Activated CD8-positive, alpha-beta T cell treated with anti-CD3 and anti-CD28 coated beads for 36 hours (primary cell): ENCODE measurements around the gene CPA1. TPM values are rescaled to one million over a fixed set of nuclear protein-coding genes. Genes with fewer than 3 reads are reported as not detected.
A peak's percentile ranks its signal among the peaks of the same experiment; 100 is the strongest.

Experiments
- ATAC-seq: fragments of 200-7000 bp; cut with Tn5 transposase; one replicate; pipeline ENCODE4 v1.10.0; 2021; ENCODE audit warnings: mild to moderate bottlenecking, moderate library complexity
- CTCF ChIA-PET: fragments of 350-600 bp; sonication (Branson Sonifier 250); formaldehyde crosslinking; loops from one replicate; lab custom pipeline; 2021; ENCODE audit warnings: antibody characterized with exemption; lab: Charles Lee
- POLR2A ChIA-PET: fragments of 350-600 bp; sonication (Branson Sonifier 250); formaldehyde crosslinking; loops from one replicate; lab custom pipeline; 2021; ENCODE audit warnings: antibody characterized with exemption; lab: Charles Lee
- DNase-seq: peaks from one replicate; pipeline ENCODE4 v3.0.0-alpha.2; 2020
- H3K27ac Mint-ChIP-seq: one replicate; pipeline ENCODE4 v1.8.0; 2021; ENCODE audit warnings: mild to moderate bottlenecking, mixed read lengths
- H3K27me3 Mint-ChIP-seq: one replicate; pipeline ENCODE4 v1.8.0; 2021; ENCODE audit warnings: mixed read lengths
- H3K36me3 Mint-ChIP-seq: one replicate; pipeline ENCODE4 v1.8.0; 2021; ENCODE audit warnings: low read depth, mixed read lengths
- H3K4me1 Mint-ChIP-seq: one replicate; pipeline ENCODE4 v1.8.0; 2021; ENCODE audit warnings: low read depth, mixed read lengths
- H3K4me3 Mint-ChIP-seq: one replicate; pipeline ENCODE4 v1.8.0; 2021; ENCODE audit warnings: mild to moderate bottlenecking, moderate library complexity, mixed read lengths
- H3K9me3 Mint-ChIP-seq: one replicate; pipeline ENCODE4 v1.8.0; 2021; ENCODE audit warnings: mixed read lengths
- intact Hi-C: fragments of 100-400 bp; cut with micrococcal nuclease; formaldehyde crosslinking; loops from one replicate; pipeline ENCODE4 v1.10.0; 2022
- total RNA-seq, 2 experiments: library from RNA; stranded (reverse); gene quantifications; one replicate each; pipeline ENCODE4 v1.2.3, GENCODE V29; 2021
- TF ChIP-seq, protein P1 (sequence below): fragments of 200-600 bp; IDR thresholded peaks from one replicate; pipeline ENCODE4 v1.8.0; 2022; ENCODE audit warnings: antibody characterized with exemption, mild to moderate bottlenecking

Gene CPA1
- total RNA-seq, 2 experiments from 2014 or later = not detected

DNA sequence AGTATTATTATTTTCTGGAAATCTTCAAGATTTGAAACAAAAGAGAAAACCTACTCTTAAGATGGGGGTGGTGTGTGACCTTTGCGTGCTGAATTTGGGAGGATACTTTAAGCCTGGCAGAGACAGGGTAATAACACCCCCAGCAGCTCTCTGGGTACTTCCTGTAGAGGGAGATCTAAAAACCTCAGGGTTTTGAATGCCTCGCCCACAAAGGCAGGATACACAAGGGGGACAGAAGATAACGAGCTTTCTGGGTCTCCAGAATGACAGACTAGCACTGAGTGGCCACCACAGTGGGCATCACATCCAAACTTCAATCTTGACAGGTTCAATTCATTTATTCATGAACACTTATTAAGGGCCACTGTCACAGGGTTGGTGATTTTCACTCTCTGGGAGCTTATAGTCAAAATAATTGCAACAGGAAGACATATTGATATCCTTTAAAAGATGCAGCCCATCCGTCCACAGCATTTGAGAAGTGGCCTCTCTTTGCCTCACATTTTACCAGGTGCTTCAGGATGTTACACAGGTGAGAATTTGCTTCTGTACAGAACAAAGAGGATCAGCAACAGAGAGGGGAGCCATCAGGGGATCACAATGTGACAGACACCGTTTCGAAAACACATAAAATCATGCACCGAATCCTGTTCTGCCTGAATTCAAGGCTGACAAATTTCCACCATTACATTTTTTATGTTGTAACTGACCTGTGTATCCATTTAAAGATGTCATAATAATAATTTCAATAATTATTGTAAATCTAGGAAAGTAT lies 14.3 kb downstream of the CPA1 start:
- DNase-seq (peak; percentile 75), ATAC-seq (peak; percentile 98)
- TF ChIP-seq, protein P1, sequence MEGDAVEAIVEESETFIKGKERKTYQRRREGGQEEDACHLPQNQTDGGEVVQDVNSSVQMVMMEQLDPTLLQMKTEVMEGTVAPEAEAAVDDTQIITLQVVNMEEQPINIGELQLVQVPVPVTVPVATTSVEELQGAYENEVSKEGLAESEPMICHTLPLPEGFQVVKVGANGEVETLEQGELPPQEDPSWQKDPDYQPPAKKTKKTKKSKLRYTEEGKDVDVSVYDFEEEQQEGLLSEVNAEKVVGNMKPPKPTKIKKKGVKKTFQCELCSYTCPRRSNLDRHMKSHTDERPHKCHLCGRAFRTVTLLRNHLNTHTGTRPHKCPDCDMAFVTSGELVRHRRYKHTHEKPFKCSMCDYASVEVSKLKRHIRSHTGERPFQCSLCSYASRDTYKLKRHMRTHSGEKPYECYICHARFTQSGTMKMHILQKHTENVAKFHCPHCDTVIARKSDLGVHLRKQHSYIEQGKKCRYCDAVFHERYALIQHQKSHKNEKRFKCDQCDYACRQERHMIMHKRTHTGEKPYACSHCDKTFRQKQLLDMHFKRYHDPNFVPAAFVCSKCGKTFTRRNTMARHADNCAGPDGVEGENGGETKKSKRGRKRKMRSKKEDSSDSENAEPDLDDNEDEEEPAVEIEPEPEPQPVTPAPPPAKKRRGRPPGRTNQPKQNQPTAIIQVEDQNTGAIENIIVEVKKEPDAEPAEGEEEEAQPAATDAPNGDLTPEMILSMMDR = peak; percentile 20
- Mint-ChIP-seq H3K36me3 (peaks cover 15% of the 10 kb centered on the region), H3K9me3 (no peaks in the 10 kb centered on the region), H3K27me3 (no peaks in the 10 kb centered on the region), H3K27ac (peak overlapping the region; percentile 87), H3K4me3 (peak overlapping the region; percentile 50), H3K4me1 (peaks cover 24% of the 10 kb centered on the region)
- POLR2A ChIA-PET = interaction anchor here (1.0 to 1.1 kb wide), 2 partner anchors 17 to 26 kb away, joined by 3 to 6 read pairs; no protein-coding TSS in a partner anchor
- CTCF ChIA-PET = interaction anchor here (0.8 to 1.3 kb wide), 3 partner anchors 17 to 90 kb away, joined by 3 to 6 read pairs (median 3); no protein-coding TSS in a partner anchor
- intact Hi-C loops = no loop called here

DNA sequence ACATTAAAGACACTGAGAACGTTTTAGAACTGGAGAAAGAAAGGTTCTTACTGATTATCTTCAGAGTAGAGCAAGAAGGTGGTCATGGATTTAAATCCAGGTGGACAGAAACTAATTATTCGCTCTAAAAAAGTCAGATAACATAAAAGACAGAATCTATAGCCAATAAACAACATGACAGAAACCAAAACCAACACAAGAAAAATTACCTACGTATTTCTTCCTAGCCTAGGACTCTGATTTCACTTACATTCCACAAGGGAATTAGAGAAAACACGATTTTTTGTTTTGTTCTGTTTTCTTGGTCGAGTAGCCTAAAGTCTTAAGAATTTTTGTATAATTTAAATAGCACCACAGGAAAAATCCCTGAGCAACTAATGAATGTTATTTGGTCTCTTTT lies 15.1 kb downstream of the CPA1 start:
- H3K9me3 Mint-ChIP-seq = no peaks in the 10 kb centered on the region
- DNase-seq (no peak), ATAC-seq (no peak)
- no peaks in the 10 kb centered on the region for H3K27me3 Mint-ChIP-seq
- TF ChIP-seq, protein P1 = no peak
- peaks cover 24% of the 10 kb centered on the region for H3K4me1 Mint-ChIP-seq
- intact Hi-C loops = no loop called here
- H3K36me3 Mint-ChIP-seq = peaks cover 20% of the 10 kb centered on the region
- peak overlapping the region; percentile 27 for H3K4me3 Mint-ChIP-seq
- CTCF ChIA-PET = no interaction called here
- H3K27ac Mint-ChIP-seq = peak overlapping the region; percentile 71
- POLR2A ChIA-PET = no interaction called here

DNA sequence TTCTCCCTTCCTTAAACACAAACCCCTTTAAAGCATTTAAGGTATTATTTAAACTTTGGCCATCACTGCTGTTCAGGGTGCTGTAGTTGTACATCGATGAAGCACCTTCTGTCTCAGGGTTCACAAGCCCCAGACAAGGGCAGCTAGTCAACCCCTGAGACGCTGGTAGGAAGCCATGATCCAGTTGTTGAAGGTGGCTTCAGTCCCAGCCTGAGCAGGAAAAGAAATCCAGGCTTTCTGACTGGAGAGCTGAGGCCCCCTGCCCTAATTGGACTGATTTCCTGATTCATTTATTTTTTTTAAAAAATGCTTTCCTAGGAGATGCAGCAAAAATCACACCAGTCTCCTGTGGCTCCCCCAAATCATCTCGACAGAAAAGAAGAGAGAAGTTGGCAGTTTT lies 15.8 kb downstream of the CPA1 start:
- Mint-ChIP-seq H3K36me3 (peaks cover 25% of the 10 kb centered on the region), H3K4me3 (no peak overlapping the region), H3K27me3 (no peaks in the 10 kb centered on the region), H3K27ac (peak overlapping the region; percentile 27), H3K4me1 (peaks cover 24% of the 10 kb centered on the region), H3K9me3 (no peaks in the 10 kb centered on the region)
- CTCF ChIA-PET = interaction anchor here (1.0 to 1.2 kb wide), 2 partner anchors 15 to 17 kb away, joined by 3 read pairs; no protein-coding TSS in a partner anchor
- TF ChIP-seq, protein P1 = no peak
- ATAC-seq (no peak), DNase-seq (no peak)
- POLR2A ChIA-PET = no interaction called here
- intact Hi-C loops = no loop called here

DNA sequence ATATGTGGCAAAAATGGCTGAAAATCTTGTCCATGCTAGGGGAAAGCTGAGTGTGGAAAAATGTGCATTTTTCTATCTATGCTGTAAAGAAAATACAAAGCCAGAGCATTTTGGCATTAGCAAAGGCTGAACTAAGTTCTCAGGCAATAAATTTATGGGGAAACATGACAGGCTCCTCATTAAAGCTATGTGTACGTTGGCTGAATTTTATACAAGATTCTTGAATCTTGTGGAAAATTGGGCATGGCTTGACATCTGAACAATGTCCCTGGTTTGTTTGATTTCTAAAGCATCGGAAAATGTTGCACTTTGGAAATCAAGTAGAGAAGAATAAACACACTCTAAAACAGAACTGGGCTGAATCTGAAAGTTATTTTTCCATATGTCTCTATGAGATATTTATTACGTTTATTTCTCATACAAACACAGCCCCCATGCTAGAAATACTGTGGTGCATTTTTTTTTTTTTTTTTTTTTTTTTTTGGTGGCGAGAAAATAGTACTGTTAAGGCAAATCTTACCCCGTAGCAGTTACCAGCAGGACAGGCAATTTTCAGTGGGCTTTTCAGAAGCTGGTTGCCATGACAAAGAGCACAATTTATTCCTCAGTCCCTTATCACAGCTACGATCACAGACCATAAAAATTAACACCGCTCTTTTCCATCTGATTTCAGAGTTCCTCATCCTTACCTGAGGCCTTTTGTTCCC lies 16.9 kb downstream of the CPA1 start:
- H3K27ac Mint-ChIP-seq = no peak overlapping the region
- DNase-seq = no peak
- ChIA-PET POLR2A (interaction anchor here (0.9 kb wide), 1 partner anchor 50 kb away, joined by 3 read pairs; no protein-coding TSS in a partner anchor), CTCF (interaction anchor here (1.2 kb wide), 1 partner anchor 14 kb away, joined by 3 read pairs; no protein-coding TSS in a partner anchor)
- H3K4me1 Mint-ChIP-seq = peaks cover 24% of the 10 kb centered on the region
- no peaks in the 10 kb centered on the region for H3K9me3 Mint-ChIP-seq
- no peak for ATAC-seq
- H3K4me3 Mint-ChIP-seq = no peak overlapping the region
- no peaks in the 10 kb centered on the region for H3K27me3 Mint-ChIP-seq
- TF ChIP-seq, protein P1 = no peak
- peaks cover 27% of the 10 kb centered on the region for H3K36me3 Mint-ChIP-seq
- intact Hi-C loops = no loop called here
